NB4 (cell line): ENCODE measurements around the gene ICAM1.
"Not testable (repeated sequence)": the region's sequence is repeated elsewhere in the genome, so short reads cannot be mapped to it uniquely, and the experiment has no call there.

Experiments
- CTCF ChIP-seq: IDR thresholded peaks from one replicate; pipeline ENCODE4 v1.5.1; 2012; ENCODE audit warnings: low read depth, low read length
- POLR2A ChIP-seq: IDR thresholded peaks from 2 replicates; pipeline ENCODE4 v1.6.1; 2011; ENCODE audit warnings: mild to moderate bottlenecking; ENCODE audit not compliant: insufficient read length; ENCODE audit errors: extremely low read depth
- TF ChIP-seq, protein P1 (sequence below): IDR thresholded peaks from 2 replicates; pipeline ENCODE4 v1.6.1; 2011; ENCODE audit warnings: low read depth, low read length

DNA sequence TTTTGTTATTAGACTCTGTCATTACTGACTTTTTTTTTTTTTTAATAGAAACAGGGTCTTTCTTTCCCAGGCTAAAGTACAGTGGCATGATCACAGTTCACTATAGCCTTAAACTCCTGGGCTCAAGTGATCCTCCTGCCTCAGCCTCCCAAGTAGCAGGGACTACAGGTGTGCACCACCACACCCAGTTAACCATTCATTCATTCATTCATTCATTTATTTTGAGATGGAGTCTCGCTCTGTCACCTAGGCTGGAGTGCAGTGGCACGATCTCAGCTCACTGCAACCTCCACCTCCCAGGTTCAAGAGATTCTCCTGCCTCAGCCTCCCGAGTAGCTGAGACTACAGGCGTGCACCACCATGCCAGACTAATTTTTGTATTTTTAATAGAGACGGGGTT, 11.1 kb downstream of the ICAM1 start:
- TF ChIP-seq CTCF, POLR2A: not testable (repeated sequence)
- TF ChIP-seq, protein P1, sequence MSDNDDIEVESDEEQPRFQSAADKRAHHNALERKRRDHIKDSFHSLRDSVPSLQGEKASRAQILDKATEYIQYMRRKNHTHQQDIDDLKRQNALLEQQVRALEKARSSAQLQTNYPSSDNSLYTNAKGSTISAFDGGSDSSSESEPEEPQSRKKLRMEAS: not testable (repeated sequence)
